Liver (tissue), 9 donors: ENCODE results near the gene IL17B. TPM values are rescaled to one million over a fixed set of nuclear protein-coding genes. Genes with fewer than 3 reads are reported as not detected.

Source experiments
- DNase-seq: peaks from one replicate; pipeline ENCODE4 v3.0.0-alpha.2; 2017; ENCODE audit warnings: low spot score
- H3K27ac ChIP-seq, 2 donors: one replicate each; pipeline ENCODE4 v1.7.0; 2013; ENCODE audit warnings: inconsistent platforms in 2 of 2, low read length in 2 of 2, control low read depth in 1 of 2, low read depth in 1 of 2, mild to moderate bottlenecking in 1 of 2
- H3K27me3 ChIP-seq, 4 donors: one replicate each; pipeline versions ENCODE4 v1.6.1 to v1.7.0; 2013; ENCODE audit warnings: low read length in 3 of 4, inconsistent platforms in 1 of 4, mild to moderate bottlenecking in 1 of 4, moderate library complexity in 1 of 4; ENCODE audit not compliant: control insufficient read depth in 4 of 4, insufficient read depth in 4 of 4
- H3K36me3 ChIP-seq, 4 donors: one replicate each; pipeline versions ENCODE4 v1.6.1 to v1.7.0; 2013; ENCODE audit warnings: low read length in 3 of 4, mild to moderate bottlenecking in 3 of 4, low read depth in 1 of 4, moderate library complexity in 1 of 4; ENCODE audit not compliant: control insufficient read depth in 4 of 4, insufficient read depth in 3 of 4
- H3K4me1 ChIP-seq, 4 donors: one replicate each; pipeline versions ENCODE4 v1.6.1 to v1.7.0; 2013; ENCODE audit warnings: low read length in 3 of 4, mild to moderate bottlenecking in 3 of 4, moderate library complexity in 1 of 4; ENCODE audit not compliant: control insufficient read depth in 4 of 4, insufficient read depth in 4 of 4
- H3K4me3 ChIP-seq, 3 donors: one replicate each; pipeline versions ENCODE4 v1.6.1 to v1.7.0; 2013; ENCODE audit warnings: low read length in 3 of 3, control low read depth in 1 of 3, low read depth in 1 of 3, mild to moderate bottlenecking in 1 of 3
- H3K9ac ChIP-seq, 2 donors: one replicate each; pipeline ENCODE4 v1.7.0; 2013; ENCODE audit warnings: low read length in 2 of 2, mild to moderate bottlenecking in 2 of 2, moderate library complexity in 2 of 2, control low read depth in 1 of 2, low read depth in 1 of 2
- H3K9me3 ChIP-seq, 4 donors: one replicate each; pipeline versions ENCODE4 v1.6.1 to v1.7.0; 2013; ENCODE audit warnings: low read length in 3 of 4; ENCODE audit not compliant: control insufficient read depth in 4 of 4
- FOXA1 ChIP-seq: IDR thresholded peaks from 2 replicates; pipeline ENCODE4 v1.6.1; 2016; ENCODE audit warnings: antibody characterized with exemption
- FOXA2 ChIP-seq: IDR thresholded peaks from 2 replicates; pipeline ENCODE4 v1.6.1; 2016; ENCODE audit warnings: antibody characterized with exemption
- GABPA ChIP-seq, 2 donors: IDR thresholded peaks in 1 of 2; conservative IDR thresholded peaks in 1 of 2; 2 replicates each; pipeline ENCODE4 v1.6.1; 2016; ENCODE audit warnings: antibody characterized with exemption in 2 of 2, mild to moderate bottlenecking in 1 of 2, moderate library complexity in 1 of 2
- HNF4A ChIP-seq, 2 donors: conservative IDR thresholded peaks; 2 replicates each; pipeline ENCODE4 v1.6.1; 2016; ENCODE audit warnings: antibody characterized with exemption in 2 of 2, mild to moderate bottlenecking in 2 of 2
- HNF4G ChIP-seq: IDR thresholded peaks from 2 replicates; pipeline ENCODE4 v1.6.1; 2016; ENCODE audit warnings: antibody characterized with exemption
- JUND ChIP-seq, 2 donors: IDR thresholded peaks; 2 replicates each; pipeline ENCODE4 v1.6.1; 2016; ENCODE audit warnings: antibody characterized with exemption in 2 of 2
- MAX ChIP-seq: IDR thresholded peaks from 2 replicates; pipeline ENCODE4 v1.6.1; 2016; ENCODE audit warnings: antibody characterized with exemption
- NR2F2 ChIP-seq: IDR thresholded peaks from 2 replicates; pipeline ENCODE4 v1.6.1; 2016; ENCODE audit warnings: antibody characterized with exemption
- RAD21 ChIP-seq, 2 donors: IDR thresholded peaks; 2 replicates each; pipeline ENCODE4 v1.6.1; 2016; ENCODE audit warnings: antibody characterized with exemption in 2 of 2, mild to moderate bottlenecking in 2 of 2
- RXRA ChIP-seq, 2 donors: IDR thresholded peaks; 2 replicates each; pipeline ENCODE4 v1.6.1; 2017 to 2018; ENCODE audit warnings: antibody characterized with exemption in 2 of 2, mild to moderate bottlenecking in 1 of 2
- SP1 ChIP-seq: IDR thresholded peaks from 2 replicates; pipeline ENCODE4 v1.6.1; 2018; ENCODE audit warnings: antibody characterized with exemption, mild to moderate bottlenecking
- TAF1 ChIP-seq: conservative IDR thresholded peaks from 2 replicates; pipeline ENCODE4 v1.6.1; 2016; ENCODE audit warnings: antibody characterized with exemption, mild to moderate bottlenecking
- YY1 ChIP-seq: IDR thresholded peaks from 2 replicates; pipeline ENCODE4 v1.6.1; 2016; ENCODE audit warnings: antibody characterized with exemption, mild to moderate bottlenecking
- WGBS: extraction: QIAGEN DNeasy Blood & Tissue Kit; methylation state at CpG from one replicate; pipeline ENCODE4 v1.1.7; 2013; 5-methylcytosine and 5-hydroxymethylcytosine counted together
- polyA plus RNA-seq, 2 donors: library from polyadenylated mRNA; stranded (reverse) in 1 of 2; unstranded in 1 of 2; fragments of 200-250 nt in 1 of 2; fragments of >200 nt in 1 of 2; fragmentation: Nextera tagmentation in 1 of 2; extraction: Ambion mirVana in 1 of 2; gene quantifications; one replicate each; pipeline versions ENCODE4 v1.2.1 to v1.2.3, GENCODE V29; 2013 to 2015
- total RNA-seq, 2 donors: library from RNA; depleted of rRNA; stranded (reverse); fragments of >200 nt; gene quantifications; one replicate each; pipeline ENCODE4 v1.2.3, GENCODE V29; 2014
- TF ChIP-seq, protein P1 (sequence below): IDR thresholded peaks from 2 replicates; pipeline ENCODE4 v1.6.1; 2016; ENCODE audit warnings: antibody characterized with exemption
- TF ChIP-seq, protein P2 (sequence below): fragments of 150-350 bp; IDR thresholded peaks from 2 replicates; pipeline ENCODE4 v1.5.1; 2017; ENCODE audit warnings: improper control_type of control experiment, low read depth, low read length; ENCODE audit not compliant: missing input control
- TF ChIP-seq, protein P3 (sequence below): IDR thresholded peaks from 2 replicates; pipeline ENCODE4 v1.6.1; 2016; ENCODE audit warnings: antibody characterized with exemption
- TF ChIP-seq, protein P4 (sequence below): IDR thresholded peaks from 2 replicates; pipeline ENCODE4 v1.6.1; 2016; ENCODE audit warnings: antibody characterized with exemption, mild to moderate bottlenecking
- donor health status: healthy.
- donor health status: healthy.
- donor health status: healthy.
- donor health status: healthy.
- donor health status: healthy.

The IL17B gene
- total and polyA plus RNA-seq, 4 donors: not detected

DNA sequence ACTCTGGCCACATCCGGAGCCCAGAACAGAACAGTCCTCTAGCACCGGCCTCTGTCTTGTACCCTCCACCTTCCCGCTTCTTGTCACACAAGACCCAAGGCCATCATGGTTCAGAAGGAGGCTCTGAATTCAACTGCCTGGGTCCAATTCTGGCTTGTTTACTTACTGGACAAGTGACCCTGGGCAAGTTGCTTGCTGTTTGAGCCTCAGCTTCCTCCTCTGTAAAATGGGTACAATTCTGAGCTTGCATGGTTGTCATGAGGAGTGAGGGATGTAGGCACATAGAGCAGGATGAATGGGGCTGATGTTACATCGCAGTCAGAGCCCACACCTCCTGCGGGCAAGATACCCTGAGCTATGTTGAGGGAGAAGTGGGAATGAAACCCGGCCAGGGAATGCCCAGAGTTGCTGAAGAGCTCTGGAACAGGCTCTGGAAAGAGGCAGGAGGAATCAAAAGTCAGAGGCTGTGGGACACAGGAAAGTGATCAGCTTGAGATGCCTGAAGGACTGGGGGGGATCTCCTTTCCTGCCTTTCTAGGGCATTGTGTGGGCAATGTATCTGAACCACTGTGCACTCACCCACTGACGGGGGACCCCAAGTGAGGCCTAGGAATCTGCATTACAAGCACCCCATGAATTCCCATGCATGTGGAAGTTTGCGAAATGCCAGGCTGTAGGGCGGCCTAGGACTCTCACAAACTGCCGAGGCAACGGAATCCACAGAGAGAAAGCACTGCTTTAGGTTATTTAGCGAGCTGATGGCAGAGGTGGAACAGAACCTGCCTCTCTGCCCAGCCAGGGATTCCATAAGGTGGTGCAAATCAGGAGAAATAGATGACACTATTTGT is 29.4 kb upstream of the IL17B start:
- Histone ChIP-seq H3K9ac (no peak overlapping the region), H3K27ac (peak overlapping the region; percentile 16 to 50), H3K36me3 (no peaks in the 10 kb centered on the region), H3K4me3 (peak overlapping the region in 2 of 3 donors; percentile 29 to 35), H3K9me3 (no peaks in the 10 kb centered on the region), H3K4me1 (no peaks in the 10 kb centered on the region), H3K27me3 (peaks cover 0 to 4% (median 0%) of the 10 kb centered on the region in 4 donors)
- DNase-seq: no peak
- TF ChIP-seq FOXA2 (no peak), RAD21 (IDR thresholded peaks at IDR 0.05) (no peak), MAX (no peak), TAF1 (no peak), GABPA (IDR thresholded peaks at IDR 0.05 in 1 of 2, conservative IDR thresholded peaks at IDR 0.05 in 1 of 2) (no peak), NR2F2 (no peak), FOXA1 (no peak), RXRA (IDR thresholded peaks at IDR 0.05) (no peak), SP1 (no peak), JUND (IDR thresholded peaks at IDR 0.05) (no peak), HNF4A (conservative IDR thresholded peaks at IDR 0.05) (no peak), HNF4G (no peak), YY1 (no peak)
- TF ChIP-seq, protein P1, sequence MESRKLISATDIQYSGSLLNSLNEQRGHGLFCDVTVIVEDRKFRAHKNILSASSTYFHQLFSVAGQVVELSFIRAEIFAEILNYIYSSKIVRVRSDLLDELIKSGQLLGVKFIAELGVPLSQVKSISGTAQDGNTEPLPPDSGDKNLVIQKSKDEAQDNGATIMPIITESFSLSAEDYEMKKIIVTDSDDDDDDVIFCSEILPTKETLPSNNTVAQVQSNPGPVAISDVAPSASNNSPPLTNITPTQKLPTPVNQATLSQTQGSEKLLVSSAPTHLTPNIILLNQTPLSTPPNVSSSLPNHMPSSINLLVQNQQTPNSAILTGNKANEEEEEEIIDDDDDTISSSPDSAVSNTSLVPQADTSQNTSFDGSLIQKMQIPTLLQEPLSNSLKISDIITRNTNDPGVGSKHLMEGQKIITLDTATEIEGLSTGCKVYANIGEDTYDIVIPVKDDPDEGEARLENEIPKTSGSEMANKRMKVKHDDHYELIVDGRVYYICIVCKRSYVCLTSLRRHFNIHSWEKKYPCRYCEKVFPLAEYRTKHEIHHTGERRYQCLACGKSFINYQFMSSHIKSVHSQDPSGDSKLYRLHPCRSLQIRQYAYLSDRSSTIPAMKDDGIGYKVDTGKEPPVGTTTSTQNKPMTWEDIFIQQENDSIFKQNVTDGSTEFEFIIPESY: no peak
- TF ChIP-seq, protein P2, sequence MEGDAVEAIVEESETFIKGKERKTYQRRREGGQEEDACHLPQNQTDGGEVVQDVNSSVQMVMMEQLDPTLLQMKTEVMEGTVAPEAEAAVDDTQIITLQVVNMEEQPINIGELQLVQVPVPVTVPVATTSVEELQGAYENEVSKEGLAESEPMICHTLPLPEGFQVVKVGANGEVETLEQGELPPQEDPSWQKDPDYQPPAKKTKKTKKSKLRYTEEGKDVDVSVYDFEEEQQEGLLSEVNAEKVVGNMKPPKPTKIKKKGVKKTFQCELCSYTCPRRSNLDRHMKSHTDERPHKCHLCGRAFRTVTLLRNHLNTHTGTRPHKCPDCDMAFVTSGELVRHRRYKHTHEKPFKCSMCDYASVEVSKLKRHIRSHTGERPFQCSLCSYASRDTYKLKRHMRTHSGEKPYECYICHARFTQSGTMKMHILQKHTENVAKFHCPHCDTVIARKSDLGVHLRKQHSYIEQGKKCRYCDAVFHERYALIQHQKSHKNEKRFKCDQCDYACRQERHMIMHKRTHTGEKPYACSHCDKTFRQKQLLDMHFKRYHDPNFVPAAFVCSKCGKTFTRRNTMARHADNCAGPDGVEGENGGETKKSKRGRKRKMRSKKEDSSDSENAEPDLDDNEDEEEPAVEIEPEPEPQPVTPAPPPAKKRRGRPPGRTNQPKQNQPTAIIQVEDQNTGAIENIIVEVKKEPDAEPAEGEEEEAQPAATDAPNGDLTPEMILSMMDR: no peak
- TF ChIP-seq, protein P3, sequence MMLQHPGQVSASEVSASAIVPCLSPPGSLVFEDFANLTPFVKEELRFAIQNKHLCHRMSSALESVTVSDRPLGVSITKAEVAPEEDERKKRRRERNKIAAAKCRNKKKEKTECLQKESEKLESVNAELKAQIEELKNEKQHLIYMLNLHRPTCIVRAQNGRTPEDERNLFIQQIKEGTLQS: no peak
- TF ChIP-seq, protein P4, sequence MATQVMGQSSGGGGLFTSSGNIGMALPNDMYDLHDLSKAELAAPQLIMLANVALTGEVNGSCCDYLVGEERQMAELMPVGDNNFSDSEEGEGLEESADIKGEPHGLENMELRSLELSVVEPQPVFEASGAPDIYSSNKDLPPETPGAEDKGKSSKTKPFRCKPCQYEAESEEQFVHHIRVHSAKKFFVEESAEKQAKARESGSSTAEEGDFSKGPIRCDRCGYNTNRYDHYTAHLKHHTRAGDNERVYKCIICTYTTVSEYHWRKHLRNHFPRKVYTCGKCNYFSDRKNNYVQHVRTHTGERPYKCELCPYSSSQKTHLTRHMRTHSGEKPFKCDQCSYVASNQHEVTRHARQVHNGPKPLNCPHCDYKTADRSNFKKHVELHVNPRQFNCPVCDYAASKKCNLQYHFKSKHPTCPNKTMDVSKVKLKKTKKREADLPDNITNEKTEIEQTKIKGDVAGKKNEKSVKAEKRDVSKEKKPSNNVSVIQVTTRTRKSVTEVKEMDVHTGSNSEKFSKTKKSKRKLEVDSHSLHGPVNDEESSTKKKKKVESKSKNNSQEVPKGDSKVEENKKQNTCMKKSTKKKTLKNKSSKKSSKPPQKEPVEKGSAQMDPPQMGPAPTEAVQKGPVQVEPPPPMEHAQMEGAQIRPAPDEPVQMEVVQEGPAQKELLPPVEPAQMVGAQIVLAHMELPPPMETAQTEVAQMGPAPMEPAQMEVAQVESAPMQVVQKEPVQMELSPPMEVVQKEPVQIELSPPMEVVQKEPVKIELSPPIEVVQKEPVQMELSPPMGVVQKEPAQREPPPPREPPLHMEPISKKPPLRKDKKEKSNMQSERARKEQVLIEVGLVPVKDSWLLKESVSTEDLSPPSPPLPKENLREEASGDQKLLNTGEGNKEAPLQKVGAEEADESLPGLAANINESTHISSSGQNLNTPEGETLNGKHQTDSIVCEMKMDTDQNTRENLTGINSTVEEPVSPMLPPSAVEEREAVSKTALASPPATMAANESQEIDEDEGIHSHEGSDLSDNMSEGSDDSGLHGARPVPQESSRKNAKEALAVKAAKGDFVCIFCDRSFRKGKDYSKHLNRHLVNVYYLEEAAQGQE: no peak
- WGBS: 84% methylated on average over 12 of the region's 12 CpGs
